SK-N-SH (cell line): ENCODE data around the gene PBX1. TPM values are rescaled to one million over a fixed set of nuclear protein-coding genes. Genes with fewer than 3 reads are reported as not detected.

Experiments
- CTCF ChIA-PET: fragments of 300-600, 350-600 bp; formaldehyde crosslinking; extraction: SDS; loops from one replicate; lab custom pipeline; 2021; lab: Yijun Ruan, JAX
- POLR2A ChIA-PET: fragments of 350-600 bp; sonication (Branson Sonifier 250); formaldehyde crosslinking; extraction: SDS; loops from one replicate; lab custom pipeline; 2020; ENCODE audit warnings: antibody characterized with exemption, inconsistent platforms; lab: Yijun Ruan, JAX
- DNase-seq: peaks from one replicate; pipeline ENCODE4 v3.0.0; 2012
- H2AFZ ChIP-seq: fragments of 200-600 bp; sonication (generic); 2 replicates; pipeline ENCODE4 v1.8.1; 2016; ENCODE audit warnings: antibody characterized with exemption, mild to moderate bottlenecking, low read depth
- H3F3A ChIP-seq: fragments of 200-600 bp; sonication (generic); replicated peaks from 2 replicates; pipeline ENCODE3; 2016; ENCODE audit warnings: antibody characterized with exemption, mild to moderate bottlenecking; ENCODE audit not compliant: insufficient read depth
- H3K27ac ChIP-seq, 2 experiments: fragments of 200-500 bp in 1 of 2; fragments of 200-600 bp in 1 of 2; sonication (Bioruptor generic) in 1 of 2; sonication (generic), shearing (Covaris generic) in 1 of 2; 2 replicates each; pipeline versions ENCODE4 v1.5.1 to v1.6.1; 2014 to 2016; ENCODE audit warnings: low read depth in 2 of 2, inconsistent platforms in 1 of 2, low read length in 1 of 2, mild to moderate bottlenecking in 1 of 2, mixed read lengths in 1 of 2
- H3K27me3 ChIP-seq: fragments of 200-600 bp; sonication (generic), shearing (Covaris generic); 2 replicates; pipeline ENCODE4 v1.6.1; 2016; ENCODE audit warnings: mixed run types; ENCODE audit not compliant: insufficient read depth
- H3K36me3 ChIP-seq, 2 experiments: fragments of 200-500 bp in 1 of 2; fragments of 200-600 bp in 1 of 2; sonication (Bioruptor generic) in 1 of 2; sonication (generic) in 1 of 2; replicated peaks in 1 of 2; 2 replicates each; pipeline versions ENCODE3 to v1.5.1; 2014 to 2016; ENCODE audit warnings: low read length in 1 of 2, mild to moderate bottlenecking in 1 of 2; ENCODE audit not compliant: insufficient read depth in 2 of 2, control insufficient read depth in 1 of 2
- H3K4me1 ChIP-seq, 2 experiments: fragments of 200-500 bp in 1 of 2; fragments of 200-600 bp in 1 of 2; sonication (Bioruptor generic) in 1 of 2; sonication (generic), shearing (Covaris generic) in 1 of 2; 2 replicates each; pipeline versions ENCODE4 v1.5.1 to v1.6.1; 2014 to 2016; ENCODE audit warnings: low read depth in 1 of 2, low read length in 1 of 2, mixed run types in 1 of 2; ENCODE audit not compliant: insufficient read depth in 2 of 2, control insufficient read depth in 1 of 2
- H3K4me2 ChIP-seq: fragments of 200-600 bp; sonication (generic), shearing (Covaris generic); 2 replicates; pipeline ENCODE4 v1.6.1; 2017; ENCODE audit warnings: mixed run types
- H3K4me3 ChIP-seq, 2 experiments: fragments of 200-500 bp in 1 of 2; fragments of 200-600 bp in 1 of 2; sonication (Bioruptor generic) in 1 of 2; sonication (generic), shearing (Covaris generic) in 1 of 2; 2 replicates each; pipeline versions ENCODE4 v1.5.1 to v1.8.1; 2014 to 2016; ENCODE audit warnings: low read depth in 2 of 2, inconsistent platforms in 1 of 2, low read length in 1 of 2, mild to moderate bottlenecking in 1 of 2, mixed read lengths in 1 of 2, moderate library complexity in 1 of 2
- H3K79me2 ChIP-seq: fragments of 200-600 bp; sonication (generic); 2 replicates; pipeline ENCODE4 v1.8.1; 2017; ENCODE audit warnings: mild to moderate bottlenecking; ENCODE audit not compliant: insufficient read depth
- H3K9ac ChIP-seq: fragments of 200-600 bp; sonication (generic); 2 replicates; pipeline ENCODE4 v1.6.1; 2017; ENCODE audit warnings: mixed run types
- H3K9me2 ChIP-seq: fragments of 200-600 bp; sonication (generic); 2 replicates; pipeline ENCODE4 v1.6.1; 2017; ENCODE audit warnings: mixed run types
- H3K9me3 ChIP-seq: fragments of 200-600 bp; sonication (generic); 2 replicates; pipeline ENCODE4 v1.6.1; 2017; ENCODE audit warnings: mixed run types, mild to moderate bottlenecking, moderate library complexity
- H4K20me1 ChIP-seq: fragments of 200-600 bp; sonication (generic); 2 replicates; pipeline ENCODE4 v1.6.1; 2017; ENCODE audit warnings: mild to moderate bottlenecking, mixed run types; ENCODE audit not compliant: insufficient read depth
- EZH2phosphoT487 ChIP-seq: fragments of 200-600 bp; sonication (generic); IDR thresholded peaks from 2 replicates; pipeline ENCODE4 v1.6.1; 2017; ENCODE audit warnings: low read depth, mixed run types, mild to moderate bottlenecking, antibody characterized with exemption, moderate library complexity, borderline replicate concordance
- FOSL2 ChIP-seq: IDR thresholded peaks from 2 replicates; pipeline ENCODE4 v1.4.0; 2012; ENCODE audit warnings: low read depth, mild to moderate bottlenecking, moderate library complexity, borderline replicate concordance
- FOXJ3 ChIP-seq: sonication (generic); formaldehyde crosslinking; IDR thresholded peaks from 2 replicates; pipeline ENCODE4 v1.5.1; 2020; ENCODE audit warnings: mild to moderate bottlenecking, missing genetic modification reagents
- GABPA ChIP-seq: IDR thresholded peaks from 2 replicates; pipeline ENCODE4 v1.4.0; 2012; ENCODE audit warnings: low read depth, mild to moderate bottlenecking
- GATA2 ChIP-seq: sonication (generic); formaldehyde crosslinking; IDR thresholded peaks from 2 replicates; pipeline ENCODE4 v1.5.0; 2020; ENCODE audit warnings: mild to moderate bottlenecking, missing genetic modification reagents
- JUND ChIP-seq: IDR thresholded peaks from 2 replicates; pipeline ENCODE4 v1.4.0; 2012
- MXI1 ChIP-seq: IDR thresholded peaks from 2 replicates; pipeline ENCODE4 v1.6.1; 2012; ENCODE audit warnings: mild to moderate bottlenecking, low read depth, low read length, improper control_type of control experiment
- NFIC ChIP-seq: IDR thresholded peaks from 2 replicates; pipeline ENCODE4 v1.4.0; 2012; ENCODE audit warnings: borderline replicate concordance
- POLR2AphosphoS5 ChIP-seq: IDR thresholded peaks from 2 replicates; pipeline ENCODE4 v1.6.1; 2012; ENCODE audit warnings: low read depth, low read length
- RFX5 ChIP-seq: IDR thresholded peaks from 2 replicates; pipeline ENCODE4 v1.6.1; 2012; ENCODE audit warnings: mild to moderate bottlenecking, improper control_type of control experiment, low read length
- SIN3A ChIP-seq: IDR thresholded peaks from 2 replicates; pipeline ENCODE4 v1.6.1; 2012; ENCODE audit warnings: low read depth, mild to moderate bottlenecking, low read length, moderate library complexity, borderline replicate concordance
- SMC3 ChIP-seq: IDR thresholded peaks from 2 replicates; pipeline ENCODE4 v1.6.1; 2012; ENCODE audit warnings: low read depth, low read length, improper control_type of control experiment
- TAF1 ChIP-seq: IDR thresholded peaks from 2 replicates; pipeline ENCODE4 v1.6.1; 2012; ENCODE audit warnings: low read depth, mild to moderate bottlenecking, low read length, moderate library complexity, borderline replicate concordance
- TCF12 ChIP-seq: IDR thresholded peaks from 2 replicates; pipeline ENCODE4 v1.4.0; 2012
- TEAD4 ChIP-seq: IDR thresholded peaks from 2 replicates; pipeline ENCODE4 v1.4.0; 2012; ENCODE audit warnings: mild to moderate bottlenecking, borderline replicate concordance; ENCODE audit not compliant: insufficient read depth
- WGBS: methylation state at CpG from one replicate; pipeline ENCODE4 v1.1.6; 2017; ENCODE audit warnings: low lambda C conversion rate; 5-methylcytosine and 5-hydroxymethylcytosine counted together
- polyA plus RNA-seq, 3 experiments: library from polyadenylated mRNA; depleted of rRNA; stranded (reverse); fragments of >200 nt; gene quantifications; 2 replicates each; pipeline ENCODE4 v1.2.3, GENCODE V29; 2012
- TF ChIP-seq, protein P1 (sequence below): IDR thresholded peaks from 2 replicates; pipeline ENCODE4 v1.4.0; 2012; ENCODE audit warnings: low read depth
- TF ChIP-seq, protein P2 (sequence below): IDR thresholded peaks from 2 replicates; pipeline ENCODE4 v1.6.1; 2012; ENCODE audit warnings: mild to moderate bottlenecking, low read depth, low read length, moderate library complexity
- TF ChIP-seq, protein P3 (sequence below): fragments of 200-600 bp; sonication (generic); IDR thresholded peaks from 2 replicates; pipeline ENCODE4 v1.6.1; 2017; ENCODE audit warnings: antibody characterized with exemption, mild to moderate bottlenecking, moderate library complexity
- TF ChIP-seq, protein P4 (sequence below): IDR thresholded peaks from 2 replicates; pipeline ENCODE4 v1.4.0; 2012; ENCODE audit warnings: low read depth, borderline replicate concordance
- TF ChIP-seq, protein P5 (sequence below): IDR thresholded peaks from 2 replicates; pipeline ENCODE4; 2012

PBX1 gene
- polyA plus RNA-seq, 1 of the 3 experiments (the other 2 are of a cell fraction): 27.0 TPM

DNA sequence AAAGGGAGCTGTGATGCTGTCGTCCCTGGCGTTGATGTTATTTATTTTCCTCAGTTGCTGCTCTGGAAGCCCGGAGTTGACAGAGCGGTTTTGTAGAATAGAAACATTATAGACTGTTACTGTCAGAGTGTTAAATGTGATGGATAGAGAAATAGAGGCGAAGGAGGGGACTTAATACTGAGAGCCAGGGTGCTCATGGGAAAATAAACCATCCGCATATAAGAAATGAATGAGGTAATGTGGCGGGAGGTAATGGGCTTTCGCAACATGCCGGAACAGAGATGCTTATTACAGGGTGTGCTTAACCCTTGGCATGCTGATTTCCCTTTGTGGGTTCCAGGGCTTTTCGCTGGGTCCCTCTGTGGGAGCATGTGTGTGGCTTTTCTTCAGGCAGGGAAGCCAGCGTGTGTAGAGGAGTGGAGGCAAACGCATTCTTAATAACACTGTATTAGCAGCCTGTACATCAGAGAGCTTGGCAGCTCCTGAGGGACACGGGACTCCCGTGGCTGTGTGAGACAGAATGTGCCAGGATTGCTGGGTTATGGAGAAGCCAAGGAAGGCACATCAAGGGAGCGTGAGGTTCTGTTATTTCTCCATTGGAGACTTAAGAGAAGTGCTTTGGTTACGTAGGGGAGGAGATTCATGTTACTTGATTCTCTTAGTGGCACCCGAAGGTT lies 141.0 kb downstream of the PBX1 start:
- Histone ChIP-seq H3K27me3 (no peaks in the 10 kb centered on the region), H3F3A (no peaks in the 10 kb centered on the region), H2AFZ (no peak overlapping the region)
- no peak for TF ChIP-seq TEAD4
- TF ChIP-seq NFIC: no peak
- no peak for TF ChIP-seq TCF12
- TF ChIP-seq EZH2phosphoT487: no peak
- no peak for TF ChIP-seq GABPA
- no peak for TF ChIP-seq SMC3
- TF ChIP-seq TAF1: no peak
- no peak for TF ChIP-seq POLR2AphosphoS5
- TF ChIP-seq RFX5: no peak
- TF ChIP-seq, protein P1, sequence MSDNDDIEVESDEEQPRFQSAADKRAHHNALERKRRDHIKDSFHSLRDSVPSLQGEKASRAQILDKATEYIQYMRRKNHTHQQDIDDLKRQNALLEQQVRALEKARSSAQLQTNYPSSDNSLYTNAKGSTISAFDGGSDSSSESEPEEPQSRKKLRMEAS: no peak
- no peak for TF ChIP-seq FOSL2
- TF ChIP-seq, protein P2, sequence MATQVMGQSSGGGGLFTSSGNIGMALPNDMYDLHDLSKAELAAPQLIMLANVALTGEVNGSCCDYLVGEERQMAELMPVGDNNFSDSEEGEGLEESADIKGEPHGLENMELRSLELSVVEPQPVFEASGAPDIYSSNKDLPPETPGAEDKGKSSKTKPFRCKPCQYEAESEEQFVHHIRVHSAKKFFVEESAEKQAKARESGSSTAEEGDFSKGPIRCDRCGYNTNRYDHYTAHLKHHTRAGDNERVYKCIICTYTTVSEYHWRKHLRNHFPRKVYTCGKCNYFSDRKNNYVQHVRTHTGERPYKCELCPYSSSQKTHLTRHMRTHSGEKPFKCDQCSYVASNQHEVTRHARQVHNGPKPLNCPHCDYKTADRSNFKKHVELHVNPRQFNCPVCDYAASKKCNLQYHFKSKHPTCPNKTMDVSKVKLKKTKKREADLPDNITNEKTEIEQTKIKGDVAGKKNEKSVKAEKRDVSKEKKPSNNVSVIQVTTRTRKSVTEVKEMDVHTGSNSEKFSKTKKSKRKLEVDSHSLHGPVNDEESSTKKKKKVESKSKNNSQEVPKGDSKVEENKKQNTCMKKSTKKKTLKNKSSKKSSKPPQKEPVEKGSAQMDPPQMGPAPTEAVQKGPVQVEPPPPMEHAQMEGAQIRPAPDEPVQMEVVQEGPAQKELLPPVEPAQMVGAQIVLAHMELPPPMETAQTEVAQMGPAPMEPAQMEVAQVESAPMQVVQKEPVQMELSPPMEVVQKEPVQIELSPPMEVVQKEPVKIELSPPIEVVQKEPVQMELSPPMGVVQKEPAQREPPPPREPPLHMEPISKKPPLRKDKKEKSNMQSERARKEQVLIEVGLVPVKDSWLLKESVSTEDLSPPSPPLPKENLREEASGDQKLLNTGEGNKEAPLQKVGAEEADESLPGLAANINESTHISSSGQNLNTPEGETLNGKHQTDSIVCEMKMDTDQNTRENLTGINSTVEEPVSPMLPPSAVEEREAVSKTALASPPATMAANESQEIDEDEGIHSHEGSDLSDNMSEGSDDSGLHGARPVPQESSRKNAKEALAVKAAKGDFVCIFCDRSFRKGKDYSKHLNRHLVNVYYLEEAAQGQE: no peak
- no peak for TF ChIP-seq SIN3A
- TF ChIP-seq JUND: no peak
- TF ChIP-seq, protein P3, sequence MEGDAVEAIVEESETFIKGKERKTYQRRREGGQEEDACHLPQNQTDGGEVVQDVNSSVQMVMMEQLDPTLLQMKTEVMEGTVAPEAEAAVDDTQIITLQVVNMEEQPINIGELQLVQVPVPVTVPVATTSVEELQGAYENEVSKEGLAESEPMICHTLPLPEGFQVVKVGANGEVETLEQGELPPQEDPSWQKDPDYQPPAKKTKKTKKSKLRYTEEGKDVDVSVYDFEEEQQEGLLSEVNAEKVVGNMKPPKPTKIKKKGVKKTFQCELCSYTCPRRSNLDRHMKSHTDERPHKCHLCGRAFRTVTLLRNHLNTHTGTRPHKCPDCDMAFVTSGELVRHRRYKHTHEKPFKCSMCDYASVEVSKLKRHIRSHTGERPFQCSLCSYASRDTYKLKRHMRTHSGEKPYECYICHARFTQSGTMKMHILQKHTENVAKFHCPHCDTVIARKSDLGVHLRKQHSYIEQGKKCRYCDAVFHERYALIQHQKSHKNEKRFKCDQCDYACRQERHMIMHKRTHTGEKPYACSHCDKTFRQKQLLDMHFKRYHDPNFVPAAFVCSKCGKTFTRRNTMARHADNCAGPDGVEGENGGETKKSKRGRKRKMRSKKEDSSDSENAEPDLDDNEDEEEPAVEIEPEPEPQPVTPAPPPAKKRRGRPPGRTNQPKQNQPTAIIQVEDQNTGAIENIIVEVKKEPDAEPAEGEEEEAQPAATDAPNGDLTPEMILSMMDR: no peak
- no peak for TF ChIP-seq MXI1
- TF ChIP-seq, protein P4, sequence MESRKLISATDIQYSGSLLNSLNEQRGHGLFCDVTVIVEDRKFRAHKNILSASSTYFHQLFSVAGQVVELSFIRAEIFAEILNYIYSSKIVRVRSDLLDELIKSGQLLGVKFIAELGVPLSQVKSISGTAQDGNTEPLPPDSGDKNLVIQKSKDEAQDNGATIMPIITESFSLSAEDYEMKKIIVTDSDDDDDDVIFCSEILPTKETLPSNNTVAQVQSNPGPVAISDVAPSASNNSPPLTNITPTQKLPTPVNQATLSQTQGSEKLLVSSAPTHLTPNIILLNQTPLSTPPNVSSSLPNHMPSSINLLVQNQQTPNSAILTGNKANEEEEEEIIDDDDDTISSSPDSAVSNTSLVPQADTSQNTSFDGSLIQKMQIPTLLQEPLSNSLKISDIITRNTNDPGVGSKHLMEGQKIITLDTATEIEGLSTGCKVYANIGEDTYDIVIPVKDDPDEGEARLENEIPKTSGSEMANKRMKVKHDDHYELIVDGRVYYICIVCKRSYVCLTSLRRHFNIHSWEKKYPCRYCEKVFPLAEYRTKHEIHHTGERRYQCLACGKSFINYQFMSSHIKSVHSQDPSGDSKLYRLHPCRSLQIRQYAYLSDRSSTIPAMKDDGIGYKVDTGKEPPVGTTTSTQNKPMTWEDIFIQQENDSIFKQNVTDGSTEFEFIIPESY: no peak
- TF ChIP-seq, protein P5, sequence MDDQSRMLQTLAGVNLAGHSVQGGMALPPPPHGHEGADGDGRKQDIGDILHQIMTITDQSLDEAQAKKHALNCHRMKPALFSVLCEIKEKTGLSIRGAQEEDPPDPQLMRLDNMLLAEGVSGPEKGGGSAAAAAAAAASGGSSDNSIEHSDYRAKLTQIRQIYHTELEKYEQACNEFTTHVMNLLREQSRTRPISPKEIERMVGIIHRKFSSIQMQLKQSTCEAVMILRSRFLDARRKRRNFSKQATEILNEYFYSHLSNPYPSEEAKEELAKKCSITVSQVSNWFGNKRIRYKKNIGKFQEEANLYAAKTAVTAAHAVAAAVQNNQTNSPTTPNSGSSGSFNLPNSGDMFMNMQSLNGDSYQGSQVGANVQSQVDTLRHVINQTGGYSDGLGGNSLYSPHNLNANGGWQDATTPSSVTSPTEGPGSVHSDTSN: no peak
- no peak for TF ChIP-seq GATA2
- no peak for TF ChIP-seq FOXJ3 (CRISPR knock-in tag)
- TF ChIP-seq, all 33 proteins: peak for 0
- H3K4me3 ChIP-seq: no peak overlapping the region
- DNase-seq: no peak
- H3K79me2 ChIP-seq: no peaks in the 10 kb centered on the region
- ChIA-PET CTCF (no interaction called here), POLR2A (no interaction called here)
- H3K9me3 ChIP-seq: no peaks in the 10 kb centered on the region
- no peaks in the 10 kb centered on the region for H4K20me1 ChIP-seq
- no peak overlapping the region for H3K27ac ChIP-seq
- H3K4me2 ChIP-seq: no peak overlapping the region
- H3K36me3 ChIP-seq: no peaks in the 10 kb centered on the region
- H3K9ac ChIP-seq: no peak overlapping the region
- 92% methylated on average over 17 of the region's 17 CpGs for WGBS
- no peaks in the 10 kb centered on the region for H3K9me2 ChIP-seq
- peaks cover 8 to 9% of the 10 kb centered on the region in 2 experiments; a peak in 3 of 4 replicates for H3K4me1 ChIP-seq
